HepG2 (cell line): ENCODE results near the gene NAE1. TPM values are rescaled to one million over a fixed set of nuclear protein-coding genes. Genes with fewer than 3 reads are reported as not detected.

Experiments used
- ATAC-seq: fragments of 200-7000 bp; cut with Tn5 transposase; 3 replicates; pipeline ENCODE4 v1.9.1; 2020; ENCODE audit warnings: mild to moderate bottlenecking, moderate library complexity
- BruUV-seq: library from RNA; stranded (reverse); fragments of 400-500 nt; replicated peaks from 2 replicates; lab custom pipeline; 2021; lab: Mats Ljungman, UMichigan
- CTCF ChIA-PET: fragments of 300-600 bp; formaldehyde crosslinking; extraction: SDS; loops from one replicate; lab custom pipeline; 2021; ENCODE audit warnings: low total read pairs, inconsistent platforms, low intra/inter-chr PET ratio; lab: Yijun Ruan, JAX
- POLR2A ChIA-PET: fragments of 350-600 bp; sonication (Branson Sonifier 250); formaldehyde crosslinking; loops from one replicate; lab custom pipeline; 2020; ENCODE audit warnings: antibody characterized with exemption, inconsistent platforms; lab: Yijun Ruan, JAX
- DNase-seq: peaks from one replicate; pipeline ENCODE4 v3.0.0-alpha.2; 2015; ENCODE audit warnings: low spot score
- FAIRE-seq: peaks from 3 replicates; lab custom pipeline; 2011; peaks lifted over from hg19 to GRCh38; lab: Jason Lieb, UNC
- H2AFZ ChIP-seq: one replicate; pipeline ENCODE4 v1.6.1; 2011; ENCODE audit warnings: low read length, inconsistent platforms
- H3K27ac ChIP-seq: fragments of 300-600 bp; 3 replicates; pipeline ENCODE4 v1.8.0; 2011; ENCODE audit warnings: mixed run types, mild to moderate bottlenecking, mixed read lengths, low read length, inconsistent platforms; ENCODE audit not compliant: insufficient read depth; ENCODE audit errors: extremely low read length
- H3K27me3 ChIP-seq, 2 experiments: fragments of 200-600 bp in 1 of 2; 2 replicates in 1 of 2; 3 replicates in 1 of 2; pipeline versions ENCODE4 v1.6.0 to v1.8.0; 2011; ENCODE audit warnings: low read length in 2 of 2, mild to moderate bottlenecking in 2 of 2, moderate library complexity in 2 of 2, inconsistent platforms in 1 of 2; ENCODE audit not compliant: insufficient read depth in 2 of 2, control insufficient read depth in 1 of 2
- H3K36me3 ChIP-seq, 2 experiments: fragments of 200-600 bp in 1 of 2; replicated peaks in 1 of 2; 2 replicates in 1 of 2; 3 replicates in 1 of 2; pipeline versions ENCODE4 v1.5.1 to v1.8.0; 2011; ENCODE audit warnings: low read length in 2 of 2, inconsistent platforms in 1 of 2; ENCODE audit not compliant: insufficient read depth in 2 of 2, control insufficient read depth in 1 of 2
- H3K4me1 ChIP-seq: 2 replicates; pipeline ENCODE4 v1.5.1; 2012; ENCODE audit warnings: low read length, inconsistent platforms; ENCODE audit not compliant: insufficient read depth
- H3K4me2 ChIP-seq: 2 replicates; pipeline ENCODE4 v1.6.0; 2011; ENCODE audit warnings: low read depth, low read length, inconsistent platforms
- H3K4me3 ChIP-seq, 3 experiments: fragments of 200-600 bp in 1 of 3; sonication (generic), shearing (Covaris generic) in 1 of 3; replicated peaks in 1 of 3; 2 replicates each; pipeline ENCODE4 v1.5.1; 2011 to 2016; ENCODE audit warnings: low read length in 3 of 3, inconsistent platforms in 2 of 3, low read depth in 2 of 3, mild to moderate bottlenecking in 2 of 3, control low read depth in 1 of 3, mixed read lengths in 1 of 3; ENCODE audit not compliant: insufficient read depth in 1 of 3
- H3K79me2 ChIP-seq: one replicate; pipeline ENCODE4 v1.6.1; 2011; ENCODE audit warnings: low read length, inconsistent platforms; ENCODE audit not compliant: insufficient read depth
- H3K9ac ChIP-seq: 2 replicates; pipeline ENCODE4 v1.6.0; 2011; ENCODE audit warnings: mild to moderate bottlenecking, low read depth, low read length, inconsistent platforms; ENCODE audit not compliant: insufficient read depth
- H3K9me3 ChIP-seq: 2 replicates; pipeline ENCODE4 v1.5.1; 2012; ENCODE audit warnings: mild to moderate bottlenecking, low read length
- H4K20me1 ChIP-seq: 2 replicates; pipeline ENCODE4 v1.6.0; 2011; ENCODE audit warnings: inconsistent platforms, mild to moderate bottlenecking, low read length, moderate library complexity; ENCODE audit not compliant: insufficient read depth
- DMAP1 ChIP-seq: IDR thresholded peaks from 2 replicates; pipeline ENCODE4 v1.6.1; 2016
- ELF3 ChIP-seq: IDR thresholded peaks from 2 replicates; pipeline ENCODE4 v1.6.1; 2016; ENCODE audit warnings: missing genetic modification reagents, missing compliant biosample characterization
- FOXP1 ChIP-seq, 2 experiments: fragments of 450-650 bp in 1 of 2; IDR thresholded peaks; 2 replicates each; pipeline ENCODE4 v1.6.1; 2017 to 2018; ENCODE audit warnings: antibody characterized with exemption in 1 of 2
- HDAC6 ChIP-seq: fragments of 200-600 bp; sonication (generic); IDR thresholded peaks from 2 replicates; pipeline ENCODE4 v1.7.0; 2017; ENCODE audit warnings: mild to moderate bottlenecking, antibody characterized with exemption, low read length, low read depth
- NFE2L1 ChIP-seq: sonication (generic); formaldehyde crosslinking; IDR thresholded peaks from 2 replicates; pipeline ENCODE4 v1.4.0; 2020; ENCODE audit warnings: missing genetic modification reagents, mild to moderate bottlenecking, borderline replicate concordance
- PAX8 ChIP-seq: sonication (generic); formaldehyde crosslinking; IDR thresholded peaks from 2 replicates; pipeline ENCODE4 v1.8.0; 2022; ENCODE audit warnings: mild to moderate bottlenecking, missing genetic modification reagents, borderline replicate concordance
- TCF12 ChIP-seq, 2 experiments: fragments of 450-650 bp in 1 of 2; sonication (generic) in 1 of 2; formaldehyde crosslinking in 1 of 2; IDR thresholded peaks; 2 replicates each; pipeline versions ENCODE4 v1.6.1 to v1.8.0; 2017 to 2022; ENCODE audit warnings: antibody characterized with exemption in 1 of 2, mild to moderate bottlenecking in 1 of 2, missing genetic modification reagents in 1 of 2, moderate library complexity in 1 of 2
- ZFX ChIP-seq: sonication (generic); formaldehyde crosslinking; IDR thresholded peaks from 2 replicates; pipeline ENCODE4 v1.4.0; 2020; ENCODE audit warnings: mild to moderate bottlenecking, low read depth, missing genetic modification reagents, moderate library complexity
- ZMAT3 ChIP-seq: sonication (generic); formaldehyde crosslinking; conservative IDR thresholded peaks from 2 replicates; pipeline ENCODE4 v1.7.0; 2021; ENCODE audit warnings: missing genetic modification reagents
- in situ Hi-C: cut with HindIII; loops from 2 replicates; pipeline ENCODE4 v1.10.0; 2017; ENCODE audit warnings: low pct_unique_long_range_greater_than_20kb; ENCODE audit not compliant: extremely low pct_ligation_motif_present
- intact Hi-C: fragments of 100-400 bp; cut with micrococcal nuclease; formaldehyde crosslinking; loops from one replicate; pipeline ENCODE4 v1.10.0; 2022; ENCODE audit not compliant: unreplicated experiment
- polyA plus RNA-seq, 8 experiments: library from polyadenylated mRNA; depleted of rRNA in 3 of 8; stranded (reverse) in 7 of 8; unstranded in 1 of 8; fragments of >200 nt; fragmentation: Illumina TruSeq in 4 of 8; extraction: Trizol in 4 of 8; gene quantifications; 2 replicates each; pipeline versions ENCODE4 v1.2.1 to v1.2.3, GENCODE V29; 2011 to 2016; ENCODE audit warnings: low read depth in 4 of 8, missing spikeins in 1 of 8, mixed read lengths in 1 of 8; ENCODE audit not compliant: insufficient read depth in 1 of 8
- total RNA-seq, 5 experiments: library from RNA; depleted of rRNA; stranded (reverse); fragments of >200 nt; fragmentation: Illumina TruSeq; extraction: Trizol; gene quantifications; 2 replicates each; pipeline ENCODE4 v1.2.3, GENCODE V29; 2016; ENCODE audit warnings: low read depth in 1 of 5
- TF ChIP-seq, protein P1 (sequence below): sonication (generic); formaldehyde crosslinking; conservative IDR thresholded peaks from 2 replicates; pipeline ENCODE4 v1.8.1; 2023; ENCODE audit warnings: missing genetic modification reagents

NAE1 gene
- total and polyA plus RNA-seq, 2 of the 13 experiments (the other 11 are each of a cell fraction or from before 2014, with no cell fraction given): 95.7 to 206 TPM

DNA sequence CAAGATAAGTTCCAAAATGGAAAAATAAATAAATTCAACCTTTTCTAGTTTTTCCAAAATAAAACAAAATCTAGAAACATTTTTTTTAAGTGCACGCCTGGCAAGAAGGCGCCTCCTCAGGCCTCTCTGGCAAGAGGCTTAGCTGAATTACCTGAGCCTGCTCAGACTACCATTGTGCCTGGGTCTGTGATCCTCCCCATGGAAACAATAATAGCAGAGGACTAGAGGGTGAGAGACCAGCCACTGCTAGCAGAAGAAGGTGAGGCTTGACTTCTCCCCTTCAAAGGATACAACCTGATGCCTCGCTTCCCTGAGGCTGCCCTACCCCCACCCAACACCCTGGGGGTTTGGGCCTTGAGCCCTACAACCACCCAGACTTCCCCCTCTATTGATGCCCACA lies 44.2 kb downstream of the NAE1 start (continued):
- TF ChIP-seq TCF12 (IDR thresholded peaks at IDR 0.05) (no peak), TCF12 (CRISPR knock-in tag; IDR thresholded peaks at IDR 0.05) (no peak), NFE2L1 (CRISPR knock-in tag) (no peak), ELF3 (no peak), HDAC6 (no peak), PAX8 (CRISPR knock-in tag) (no peak), ZFX (CRISPR knock-in tag) (no peak), DMAP1 (CRISPR knock-in tag) (no peak)
- TF ChIP-seq, protein P1, sequence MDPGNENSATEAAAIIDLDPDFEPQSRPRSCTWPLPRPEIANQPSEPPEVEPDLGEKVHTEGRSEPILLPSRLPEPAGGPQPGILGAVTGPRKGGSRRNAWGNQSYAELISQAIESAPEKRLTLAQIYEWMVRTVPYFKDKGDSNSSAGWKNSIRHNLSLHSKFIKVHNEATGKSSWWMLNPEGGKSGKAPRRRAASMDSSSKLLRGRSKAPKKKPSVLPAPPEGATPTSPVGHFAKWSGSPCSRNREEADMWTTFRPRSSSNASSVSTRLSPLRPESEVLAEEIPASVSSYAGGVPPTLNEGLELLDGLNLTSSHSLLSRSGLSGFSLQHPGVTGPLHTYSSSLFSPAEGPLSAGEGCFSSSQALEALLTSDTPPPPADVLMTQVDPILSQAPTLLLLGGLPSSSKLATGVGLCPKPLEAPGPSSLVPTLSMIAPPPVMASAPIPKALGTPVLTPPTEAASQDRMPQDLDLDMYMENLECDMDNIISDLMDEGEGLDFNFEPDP (CRISPR knock-in tag): no peak

DNA sequence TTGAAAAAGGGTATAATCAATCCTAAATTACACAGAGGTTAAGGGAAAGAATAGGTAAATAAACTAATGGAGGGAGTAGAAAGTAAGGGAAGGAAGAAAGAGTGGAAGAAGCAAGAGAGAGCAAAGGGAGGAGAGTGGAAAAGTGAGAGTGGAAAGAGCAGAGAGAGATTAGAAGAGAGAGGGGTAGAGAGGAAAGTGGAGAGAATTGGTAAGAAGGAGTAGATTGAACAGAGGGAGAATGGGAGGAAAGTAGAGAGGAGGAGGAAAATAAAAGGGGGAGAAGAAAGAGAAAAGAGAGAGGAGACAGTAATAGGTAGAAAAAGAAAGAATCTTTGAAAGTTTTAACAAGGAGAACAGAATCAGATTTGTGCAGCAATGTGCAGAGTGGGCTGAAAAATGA lies 54.3 kb downstream of the NAE1 start:
- Histone ChIP-seq H2AFZ (no peak overlapping the region), H3K4me1 (peaks cover 5% of the 10 kb centered on the region; the same call in 1 of the 2 replicates), H3K4me2 (no peak overlapping the region), H3K36me3 (no peaks in the 10 kb centered on the region), H3K27ac (no peak overlapping the region), H3K27me3 (peaks cover 0 to 2% of the 10 kb centered on the region in 2 experiments; a peak in 1 of 5 replicates), H3K79me2 (no peaks in the 10 kb centered on the region), H3K9ac (no peak overlapping the region), H3K4me3 (no peak overlapping the region), H3K9me3 (no peaks in the 10 kb centered on the region), H4K20me1 (no peaks in the 10 kb centered on the region; the same call in 1 of the 2 replicates)
- CTCF ChIA-PET: no interaction called here
- in situ Hi-C loops (no loop called here), intact Hi-C loops (no loop called here)
- TF ChIP-seq ZMAT3 (CRISPR knock-in tag) (no peak), FOXP1 (IDR thresholded peaks at IDR 0.05) (0 out of 2 replicates have a peak, but pooled peaks have one; percentile 12), FOXP1 (CRISPR knock-in tag; IDR thresholded peaks at IDR 0.05) (no peak)
- FAIRE-seq (no peak), DNase-seq (no peak), ATAC-seq (no peak)
- no TSS peak for BruUV-seq
- POLR2A ChIA-PET: interaction anchor here (0.9 kb wide), 1 partner anchor 54 kb away, joined by 3 read pairs; the partner anchor contains the start of gene NAE1
